ENCODE measurements around the gene CHST3. TPM values are rescaled to one million over a fixed set of nuclear protein-coding genes. Genes with fewer than 3 reads are reported as not detected.
"Not testable (repeated sequence)": the region's sequence is repeated elsewhere in the genome, so short reads cannot be mapped to it uniquely, and the experiment has no call there.

CHST3 gene
- total RNA-seq, 1 experiment from 2014 or later, result 29.9 TPM

- in situ Hi-C loops (cut with HindIII; ENCODE audit: low sequenced_read_pairs), result no loop called here
These were observed 7.8 kb downstream of the CHST3 start for GRCh38 chr10:71971769-71972555.

GRCh38 chr10:71972746-71973695 is 8.8 kb downstream of the CHST3 start:
- in situ Hi-C loops (cut with HindIII; ENCODE audit: low sequenced_read_pairs), result no loop called here
- DNase-seq (ENCODE audit: low spot score), result no peak

More at GRCh38 chr10:71971769-71972555, 7.8 kb downstream of the CHST3 start:
- DNase-seq (ENCODE audit: low spot score), result no peak

- no peak for DNase-seq (ENCODE audit: low spot score)
These were observed 9.7 kb downstream of the CHST3 start for GRCh38 chr10:71973777-71974488.

GRCh38 chr10:71974489-71975021 is 10.4 kb downstream of the CHST3 start:
- DNase-seq (ENCODE audit: low spot score), result no peak
- in situ Hi-C loops (cut with HindIII; ENCODE audit: low sequenced_read_pairs), result no loop called here

More at GRCh38 chr10:71973777-71974488, 9.7 kb downstream of the CHST3 start:
- in situ Hi-C loops (cut with HindIII; ENCODE audit: low sequenced_read_pairs), result no loop called here

- in situ Hi-C loops (cut with HindIII; ENCODE audit: low sequenced_read_pairs), result no loop called here
- no peak for DNase-seq (ENCODE audit: low spot score)
These were observed 11.1 kb downstream of the CHST3 start for GRCh38 chr10:71975087-71975870.

- in situ Hi-C loops (cut with HindIII; ENCODE audit: low sequenced_read_pairs), result no loop called here
- DNase-seq (ENCODE audit: low spot score), result no peak
These were observed 11.9 kb downstream of the CHST3 start for GRCh38 chr10:71975871-71976725.

GRCh38 chr10:71977614-71977903 is 13.4 kb downstream of the CHST3 start:
- DNase-seq (ENCODE audit: low spot score); in situ Hi-C loops (cut with HindIII; ENCODE audit: low sequenced_read_pairs): not testable (repeated sequence)

- in situ Hi-C loops (cut with HindIII; ENCODE audit: low sequenced_read_pairs), result no loop called here
- no peak for DNase-seq (ENCODE audit: low spot score)
These were observed 14.3 kb downstream of the CHST3 start for GRCh38 chr10:71978476-71978875.

- in situ Hi-C loops (cut with HindIII; ENCODE audit: low sequenced_read_pairs), result no loop called here
- no peak for DNase-seq (ENCODE audit: low spot score)
These were observed 14.9 kb downstream of the CHST3 start for GRCh38 chr10:71978988-71979691.

GRCh38 chr10:71979692-71980062 is 15.5 kb downstream of the CHST3 start:
- DNase-seq (ENCODE audit: low spot score), result no peak
- in situ Hi-C loops (cut with HindIII; ENCODE audit: low sequenced_read_pairs), result no loop called here

GRCh38 chr10:71980181-71981014 is 16.2 kb downstream of the CHST3 start:
- DNase-seq (ENCODE audit: low spot score), result no peak
- in situ Hi-C loops (cut with HindIII; ENCODE audit: low sequenced_read_pairs), result no loop called here

- in situ Hi-C loops (cut with HindIII; ENCODE audit: low sequenced_read_pairs), result no loop called here
- peak; percentile 46 for DNase-seq (ENCODE audit: low spot score)
These were observed 17.1 kb downstream of the CHST3 start for GRCh38 chr10:71981015-71981875.

- DNase-seq (ENCODE audit: low spot score), result no peak
- in situ Hi-C loops (cut with HindIII; ENCODE audit: low sequenced_read_pairs), result no loop called here
These were observed 17.7 kb downstream of the CHST3 start for GRCh38 chr10:71981876-71982230.

GRCh38 chr10:71982269-71983178 is 18.3 kb downstream of the CHST3 start:
- in situ Hi-C loops (cut with HindIII; ENCODE audit: low sequenced_read_pairs), result no loop called here
- no peak for DNase-seq (ENCODE audit: low spot score)

Data from G401 (cell line).